K562 (cell line): ENCODE data around the gene KLHL41. TPM values are rescaled to one million over a fixed set of nuclear protein-coding genes. Genes with fewer than 3 reads are reported as not detected.

ENCODE experiments used
- ATAC-seq: fragments of 200-7000 bp; cut with Tn5 transposase; 3 replicates; pipeline ENCODE4 v1.9.1; 2020; ENCODE audit warnings: moderate library complexity
- BruUV-seq: library from RNA; stranded (reverse); fragments of 400-500 nt; replicated peaks from 2 replicates; lab custom pipeline; 2021; lab: Mats Ljungman, UMichigan
- CTCF ChIA-PET: fragments of 300-600 bp; formaldehyde crosslinking; extraction: SDS; loops from one replicate; lab custom pipeline; 2021; ENCODE audit warnings: low intra/inter-chr PET ratio; lab: Yijun Ruan, JAX
- POLR2A ChIA-PET: fragments of 300-600, 350-650 bp; sonication (Branson Sonifier 250); formaldehyde crosslinking; extraction: SDS; loops from one replicate; lab custom pipeline; 2021; ENCODE audit warnings: antibody characterized with exemption, inconsistent platforms; lab: Yijun Ruan, JAX
- DNase-seq, 4 experiments: peaks; one replicate each; pipeline versions ENCODE4 v3.0.0 to v3.0.0-alpha.2; 2011 to 2018; ENCODE audit warnings: low spot score in 3 of 4, mixed read lengths in 3 of 4; ENCODE audit errors: extremely low read depth in 1 of 4
- FAIRE-seq: peaks from 2 replicates; lab custom pipeline; 2011; peaks lifted over from hg19 to GRCh38; lab: Jason Lieb, UNC
- H2AFZ ChIP-seq: 2 replicates; pipeline ENCODE4 v1.6.0; 2011; ENCODE audit warnings: low read depth, low read length, control low read depth, inconsistent platforms
- H3K27ac ChIP-seq: fragments of 200-600 bp; 3 replicates; pipeline ENCODE4 v1.8.0; 2011; ENCODE audit warnings: low read depth, mild to moderate bottlenecking, control low read depth, inconsistent platforms, low read length, moderate library complexity, mixed read lengths; ENCODE audit errors: extremely low read depth
- H3K27me3 ChIP-seq, 2 experiments: fragments of 300-600 bp in 1 of 2; 2 replicates in 1 of 2; 3 replicates in 1 of 2; pipeline versions ENCODE4 v1.6.0 to v1.8.0; 2011; ENCODE audit warnings: inconsistent platforms in 2 of 2, low read length in 2 of 2, mild to moderate bottlenecking in 1 of 2, mixed read lengths in 1 of 2, moderate library complexity in 1 of 2; ENCODE audit not compliant: control insufficient read depth in 2 of 2, insufficient read depth in 2 of 2
- H3K36me3 ChIP-seq: fragments of 300-600 bp; 3 replicates; pipeline ENCODE4 v1.8.0; 2011; ENCODE audit warnings: mild to moderate bottlenecking, low read length, inconsistent platforms; ENCODE audit not compliant: control insufficient read depth, insufficient read depth
- H3K4me1 ChIP-seq, 2 experiments: fragments of 200-600 bp in 1 of 2; replicated peaks in 1 of 2; 2 replicates in 1 of 2; 3 replicates in 1 of 2; pipeline versions ENCODE4 v1.5.1 to v1.8.0; 2011; ENCODE audit warnings: inconsistent platforms in 2 of 2, low read length in 2 of 2, mild to moderate bottlenecking in 1 of 2, mixed read lengths in 1 of 2, moderate library complexity in 1 of 2; ENCODE audit not compliant: control insufficient read depth in 2 of 2, insufficient read depth in 2 of 2
- H3K4me2 ChIP-seq: 2 replicates; pipeline ENCODE4 v1.6.1; 2011; ENCODE audit warnings: low read length, control low read depth, inconsistent platforms, mixed read lengths; ENCODE audit not compliant: insufficient read depth
- H3K4me3 ChIP-seq: fragments of 200-600 bp; sonication (generic), shearing (Covaris generic); 2 replicates; pipeline ENCODE4 v1.5.1; 2016; ENCODE audit warnings: control low read depth, inconsistent platforms
- H3K79me2 ChIP-seq: fragments of 200-600 bp; 3 replicates; pipeline ENCODE4 v1.8.0; 2011; ENCODE audit warnings: low read length, inconsistent platforms; ENCODE audit not compliant: control insufficient read depth, insufficient read depth
- H3K9ac ChIP-seq, 2 experiments: 2 replicates each; pipeline versions ENCODE4 v1.6.0 to v1.6.1; 2011; ENCODE audit warnings: low read depth in 2 of 2, low read length in 2 of 2, control low read depth in 1 of 2, inconsistent platforms in 1 of 2, mild to moderate bottlenecking in 1 of 2, mixed read lengths in 1 of 2; ENCODE audit not compliant: insufficient read depth in 1 of 2
- H3K9me1 ChIP-seq: one replicate; pipeline ENCODE4 v1.6.0; 2011; ENCODE audit warnings: inconsistent platforms, mild to moderate bottlenecking, low read length, moderate library complexity; ENCODE audit not compliant: control insufficient read depth, insufficient read depth
- H3K9me3 ChIP-seq: replicated peaks from 2 replicates; pipeline ENCODE4 v1.5.1; 2011; ENCODE audit warnings: low read depth, low read length, inconsistent platforms; ENCODE audit not compliant: control insufficient read depth, insufficient read depth
- H4K20me1 ChIP-seq: replicated peaks from 2 replicates; pipeline ENCODE4 v1.6.1; 2011; ENCODE audit warnings: low read length, inconsistent platforms, mixed read lengths; ENCODE audit not compliant: control insufficient read depth, insufficient read depth
- ASH1L ChIP-seq: fragments of 450-650 bp; IDR thresholded peaks from 2 replicates; pipeline ENCODE4 v1.6.1; 2018; ENCODE audit warnings: borderline replicate concordance, mild to moderate bottlenecking, low read depth; ENCODE audit not compliant: partially characterized antibody
- HDAC6 ChIP-seq: IDR thresholded peaks from 2 replicates; pipeline ENCODE4 v1.6.1; 2012; ENCODE audit warnings: low read depth, mild to moderate bottlenecking, control low read depth, inconsistent platforms, low read length, moderate library complexity
- PATZ1 ChIP-seq: fragments of 250-450 bp; sonication (Bioruptor Pico); IDR thresholded peaks from 2 replicates; pipeline ENCODE4 v1.5.0; 2020; ENCODE audit warnings: mild to moderate bottlenecking, borderline replicate concordance
- PCBP1 ChIP-seq: fragments of 200-400 bp; formaldehyde crosslinking; IDR thresholded peaks from 2 replicates; pipeline ENCODE4 v1.6.1; 2018; ENCODE audit warnings: mild to moderate bottlenecking, low read depth, low read length; ENCODE audit not compliant: poor library complexity, severe bottlenecking
- RBM14 ChIP-seq: fragments of 200-400 bp; formaldehyde crosslinking; IDR thresholded peaks from 2 replicates; pipeline ENCODE4 v1.6.1; 2018; ENCODE audit warnings: low read depth, mild to moderate bottlenecking, low read length, moderate library complexity, borderline replicate concordance; ENCODE audit not compliant: insufficient read depth
- RBM25 ChIP-seq: fragments of 200-400 bp; formaldehyde crosslinking; IDR thresholded peaks from 2 replicates; pipeline ENCODE4 v1.6.1; 2018; ENCODE audit warnings: low read length, low read depth, moderate library complexity; ENCODE audit not compliant: severe bottlenecking
- ZFP30 ChIP-seq: fragments of 250-450 bp; sonication (Bioruptor Pico); IDR thresholded peaks from 2 replicates; pipeline ENCODE4 v1.8.0; 2022; ENCODE audit warnings: moderate library complexity, mild to moderate bottlenecking, inconsistent platforms, borderline replicate concordance
- ZNF121 ChIP-seq: sonication (generic); formaldehyde crosslinking; conservative IDR thresholded peaks from 2 replicates; pipeline ENCODE4 v1.8.0; 2022; ENCODE audit warnings: missing genetic modification reagents
- WGBS: fragments of 100-300 bp; shearing (Covaris generic); methylation state at CpG from one replicate; pipeline ENCODE4 v1.1.6; 2016; ENCODE audit warnings: low coverage, mixed read lengths; ENCODE audit not compliant: insufficient coverage; ENCODE audit errors: missing lambda C conversion rate; 5-methylcytosine and 5-hydroxymethylcytosine counted together
- in situ Hi-C: fragments of 300-500 bp; cut with MboI; formaldehyde crosslinking; loops from 4 replicates; pipeline ENCODE4 v1.15.0; 2018; ENCODE audit warnings: inconsistent platforms, mixed read lengths
- intact Hi-C: fragments of 100-400 bp; cut with micrococcal nuclease; formaldehyde crosslinking; loops from 2 replicates; pipeline ENCODE4 v1.14.2; 2022
- polyA plus RNA-seq, 8 experiments: library from polyadenylated mRNA; depleted of rRNA in 4 of 8; stranded (reverse) in 5 of 8; unstranded in 3 of 8; fragments of >200 nt; fragmentation: Nextera tagmentation in 2 of 8; fragmentation: Illumina TruSeq in 1 of 8; extraction: Ambion mirVana in 2 of 8; extraction: Trizol in 1 of 8; gene quantifications; 2 replicates each; pipeline versions ENCODE4 v1.2.1 to v1.2.3, GENCODE V29; 2011 to 2014; ENCODE audit warnings: inconsistent platforms in 1 of 8, missing spikeins in 1 of 8
- total RNA-seq, 7 experiments: library from RNA; depleted of rRNA in 6 of 7; stranded (reverse); fragments of >200 nt in 6 of 7; fragmentation: Illumina TruSeq in 2 of 7; extraction: Trizol in 2 of 7; gene quantifications; 2 replicates each; pipeline versions ENCODE4 v1.2.1 to v1.2.3, GENCODE V29; 2011 to 2021; ENCODE audit warnings: low replicate concordance in 1 of 7
- TF ChIP-seq, protein P1 (sequence below): fragments of 450-650 bp; formaldehyde crosslinking; IDR thresholded peaks from 2 replicates; pipeline ENCODE4 v1.4.0; 2022; ENCODE audit warnings: missing genetic modification characterization

The KLHL41 gene
- total and polyA plus RNA-seq, 9 of the 15 experiments (the other 6 are each of a cell fraction or from before 2014, with no cell fraction given), result 0.05 to 1.5 (median 0.09) TPM

- intact Hi-C loops, result no loop called here
- DNase-seq (no peak), ATAC-seq (no peak), FAIRE-seq (no peak)
- Histone ChIP-seq H3K9me1 (peaks cover 3% of the 10 kb centered on the region), H3K4me1 (peaks cover 0 to 3% of the 10 kb centered on the region in 2 experiments; a peak in 2 of 5 replicates), H3K4me3 (no peak overlapping the region), H3K9me3 (no peaks in the 10 kb centered on the region), H3K79me2 (no peaks in the 10 kb centered on the region), H4K20me1 (no peaks in the 10 kb centered on the region), H3K27me3 (no peaks in the 10 kb centered on the region), H3K9ac (no peak overlapping the region), H3K27ac (no peak overlapping the region), H3K36me3 (peaks cover 82% of the 10 kb centered on the region), H3K4me2 (no peak overlapping the region), H2AFZ (no peak overlapping the region)
- CTCF ChIA-PET, result no interaction called here
- no TSS peak for BruUV-seq
- WGBS, result 78% methylated on average over 3 of the region's 3 CpGs
- TF ChIP-seq ZNF121 (CRISPR knock-in tag) (peak; percentile 90), ZFP30 (CRISPR knock-in tag) (no peak), HDAC6 (no peak), ASH1L (no peak), PATZ1 (CRISPR knock-in tag) (no peak), RBM14 (no peak), RBM25 (no peak), PCBP1 (no peak)
- TF ChIP-seq, protein P1, sequence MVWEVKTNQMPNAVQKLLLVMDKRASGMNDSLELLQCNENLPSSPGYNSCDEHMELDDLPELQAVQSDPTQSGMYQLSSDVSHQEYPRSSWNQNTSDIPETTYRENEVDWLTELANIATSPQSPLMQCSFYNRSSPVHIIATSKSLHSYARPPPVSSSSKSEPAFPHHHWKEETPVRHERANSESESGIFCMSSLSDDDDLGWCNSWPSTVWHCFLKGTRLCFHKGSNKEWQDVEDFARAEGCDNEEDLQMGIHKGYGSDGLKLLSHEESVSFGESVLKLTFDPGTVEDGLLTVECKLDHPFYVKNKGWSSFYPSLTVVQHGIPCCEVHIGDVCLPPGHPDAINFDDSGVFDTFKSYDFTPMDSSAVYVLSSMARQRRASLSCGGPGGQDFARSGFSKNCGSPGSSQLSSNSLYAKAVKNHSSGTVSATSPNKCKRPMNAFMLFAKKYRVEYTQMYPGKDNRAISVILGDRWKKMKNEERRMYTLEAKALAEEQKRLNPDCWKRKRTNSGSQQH (CRISPR knock-in tag), result no peak
- POLR2A ChIA-PET, result no interaction called here
- in situ Hi-C loops, result no loop called here
Observed at GRCh38 chr2:169542433-169542832, 32.9 kb downstream of the KLHL41 start.
